Neural crest cell (in vitro differentiated cells): ENCODE measurements around the gene PDGFD. TPM values are rescaled to one million over a fixed set of nuclear protein-coding genes. Genes with fewer than 3 reads are reported as not detected.

ENCODE experiments used
- DNase-seq: peaks from one replicate; pipeline ENCODE4 v3.0.0; 2021; ENCODE audit warnings: low read depth, mixed read lengths, low spot score
- H3K27ac Mint-ChIP-seq: one replicate; pipeline ENCODE4 v1.8.0; 2021; ENCODE audit warnings: mild to moderate bottlenecking, mixed read lengths; ENCODE audit not compliant: unreplicated experiment
- H3K27me3 Mint-ChIP-seq: 2 replicates; pipeline ENCODE4 v1.8.0; 2021; ENCODE audit warnings: low read depth, mild to moderate bottlenecking, mixed read lengths
- H3K36me3 Mint-ChIP-seq: 2 replicates; pipeline ENCODE4 v1.8.0; 2021; ENCODE audit warnings: low read depth, mild to moderate bottlenecking, mixed read lengths
- H3K4me1 Mint-ChIP-seq: 2 replicates; pipeline ENCODE4 v1.8.0; 2021; ENCODE audit warnings: mixed read lengths
- H3K4me3 Mint-ChIP-seq: one replicate; pipeline ENCODE4 v1.8.0; 2021; ENCODE audit warnings: mild to moderate bottlenecking, mixed read lengths
- H3K9me3 Mint-ChIP-seq: 2 replicates; pipeline ENCODE4 v1.8.0; 2021; ENCODE audit warnings: mixed read lengths
- total RNA-seq: library from RNA; stranded (reverse); gene quantifications from 2 replicates; pipeline ENCODE4 v1.2.1, GENCODE V29; 2021
- TF ChIP-seq, protein P1 (sequence below): fragments of 200-600 bp; sonication (generic); conservative IDR thresholded peaks from 2 replicates; pipeline ENCODE4 v1.5.0; 2021; ENCODE audit warnings: antibody characterized with exemption, mild to moderate bottlenecking

Gene PDGFD
- total RNA-seq, 1 donor from 2014 or later, result 3.4 TPM

DNA sequence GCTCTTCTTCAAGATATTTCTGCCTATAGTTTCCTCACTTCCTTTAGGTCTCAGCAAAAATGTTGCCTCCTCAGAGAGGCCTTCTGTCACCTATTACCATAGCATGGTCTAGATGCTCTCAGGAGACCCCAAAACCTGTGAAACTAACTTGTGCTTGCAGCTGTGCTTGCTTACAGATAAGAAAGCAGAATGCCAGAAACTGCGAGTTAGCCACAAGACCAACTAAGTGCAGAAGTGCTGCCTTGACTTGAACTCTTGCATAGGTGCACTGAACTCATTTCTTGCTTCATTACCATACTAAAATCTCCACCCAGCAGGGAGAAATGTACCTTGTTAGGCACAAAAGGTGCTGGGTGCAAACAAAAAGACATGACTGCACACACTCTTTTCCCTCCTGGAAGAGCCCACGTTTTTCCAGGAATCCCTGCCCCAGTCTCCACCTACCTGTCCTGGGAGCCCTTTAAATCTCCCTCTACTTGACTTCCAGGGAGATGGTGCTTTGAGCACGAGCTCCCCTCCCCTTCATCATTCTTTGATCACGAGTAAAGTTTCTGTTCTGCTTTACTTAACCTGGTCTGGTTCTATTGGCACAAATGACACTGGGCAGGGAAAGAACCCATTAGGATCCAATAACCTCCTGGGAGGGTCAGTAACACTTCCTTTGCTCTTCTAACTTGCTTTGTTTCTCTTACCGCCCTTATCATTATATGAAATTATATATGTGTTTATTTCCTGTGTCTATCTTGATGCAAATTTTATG is 265.2 kb downstream of the PDGFD start:
- H3K4me1 Mint-ChIP-seq, result no peaks in the 10 kb centered on the region

DNA sequence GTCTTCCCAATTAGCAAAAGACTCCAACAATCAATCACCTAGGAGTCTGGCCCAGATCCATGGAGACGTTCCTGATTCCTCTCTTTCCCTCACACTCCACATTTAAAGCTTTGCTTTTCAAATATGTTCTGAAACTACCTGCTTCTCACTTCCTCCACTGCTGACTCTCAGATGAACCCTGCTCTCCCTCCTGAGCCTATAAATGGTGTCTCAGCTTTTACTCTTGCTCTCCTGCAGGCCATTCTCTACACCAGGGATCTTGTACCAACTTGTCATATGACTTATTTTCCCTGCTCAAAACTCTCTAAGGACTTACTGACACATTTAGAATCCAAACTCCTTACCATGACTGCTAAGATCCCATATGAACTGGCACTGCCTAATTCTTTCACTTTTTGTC is 265.9 kb downstream of the PDGFD start:
- no peaks in the 10 kb centered on the region for H3K27me3 Mint-ChIP-seq
- H3K4me1 Mint-ChIP-seq, result no peaks in the 10 kb centered on the region
- H3K27ac Mint-ChIP-seq, result no peak overlapping the region
- peaks cover 3% of the 10 kb centered on the region for H3K9me3 Mint-ChIP-seq
- no peak for DNase-seq
- TF ChIP-seq, protein P1, sequence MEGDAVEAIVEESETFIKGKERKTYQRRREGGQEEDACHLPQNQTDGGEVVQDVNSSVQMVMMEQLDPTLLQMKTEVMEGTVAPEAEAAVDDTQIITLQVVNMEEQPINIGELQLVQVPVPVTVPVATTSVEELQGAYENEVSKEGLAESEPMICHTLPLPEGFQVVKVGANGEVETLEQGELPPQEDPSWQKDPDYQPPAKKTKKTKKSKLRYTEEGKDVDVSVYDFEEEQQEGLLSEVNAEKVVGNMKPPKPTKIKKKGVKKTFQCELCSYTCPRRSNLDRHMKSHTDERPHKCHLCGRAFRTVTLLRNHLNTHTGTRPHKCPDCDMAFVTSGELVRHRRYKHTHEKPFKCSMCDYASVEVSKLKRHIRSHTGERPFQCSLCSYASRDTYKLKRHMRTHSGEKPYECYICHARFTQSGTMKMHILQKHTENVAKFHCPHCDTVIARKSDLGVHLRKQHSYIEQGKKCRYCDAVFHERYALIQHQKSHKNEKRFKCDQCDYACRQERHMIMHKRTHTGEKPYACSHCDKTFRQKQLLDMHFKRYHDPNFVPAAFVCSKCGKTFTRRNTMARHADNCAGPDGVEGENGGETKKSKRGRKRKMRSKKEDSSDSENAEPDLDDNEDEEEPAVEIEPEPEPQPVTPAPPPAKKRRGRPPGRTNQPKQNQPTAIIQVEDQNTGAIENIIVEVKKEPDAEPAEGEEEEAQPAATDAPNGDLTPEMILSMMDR, result no peak
- H3K36me3 Mint-ChIP-seq, result no peaks in the 10 kb centered on the region
- no peak overlapping the region for H3K4me3 Mint-ChIP-seq

More for the DNA sequence above, 265.2 kb downstream of the PDGFD start:
- DNase-seq, result no peak
- Mint-ChIP-seq H3K9me3 (peaks cover under 1% of the 10 kb centered on the region), H3K27ac (no peak overlapping the region), H3K4me3 (no peak overlapping the region), H3K36me3 (no peaks in the 10 kb centered on the region), H3K27me3 (no peaks in the 10 kb centered on the region)
- TF ChIP-seq, protein P1, result no peak

DNA sequence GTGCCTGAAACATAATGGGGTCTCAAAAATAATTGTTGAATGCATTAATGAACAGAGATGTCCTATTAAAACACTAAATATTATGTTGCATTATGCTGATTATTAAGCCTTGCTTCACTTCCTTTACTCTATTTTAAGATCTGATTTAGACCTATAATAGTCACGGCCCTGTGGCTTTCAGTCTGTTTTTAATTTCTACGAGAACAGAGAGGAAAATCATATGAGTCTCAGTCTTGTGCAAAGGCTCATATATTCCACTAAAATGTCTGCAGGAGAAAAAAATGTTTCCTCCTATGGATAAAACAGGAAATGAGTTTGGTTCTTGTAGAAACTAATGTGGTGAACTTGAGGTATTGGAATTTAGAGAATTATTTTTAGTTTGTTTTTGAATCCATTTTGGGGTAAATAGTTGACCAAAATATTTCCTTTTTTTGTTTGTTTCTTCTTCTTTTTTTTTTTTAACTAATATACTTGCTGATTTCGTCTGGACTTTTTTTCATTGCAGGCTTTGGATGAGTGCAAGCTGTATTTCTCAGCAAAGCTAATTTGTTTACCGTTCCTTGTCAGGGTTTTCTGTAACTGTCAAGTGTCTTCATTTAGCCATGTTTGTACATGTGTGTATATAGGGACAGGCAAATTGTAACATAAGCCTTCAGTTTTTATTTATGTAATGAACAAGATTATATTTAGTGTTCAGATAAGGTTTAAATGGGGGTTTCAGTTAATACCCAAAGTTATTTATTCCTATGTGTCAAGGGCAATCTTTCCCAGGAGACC is 266.6 kb downstream of the PDGFD start:
- no peak for DNase-seq
- Mint-ChIP-seq H3K27ac (no peak overlapping the region), H3K27me3 (no peaks in the 10 kb centered on the region), H3K36me3 (no peaks in the 10 kb centered on the region), H3K4me1 (no peaks in the 10 kb centered on the region), H3K9me3 (peaks cover 3% of the 10 kb centered on the region), H3K4me3 (no peak overlapping the region)
- TF ChIP-seq, protein P1, result no peak

DNA sequence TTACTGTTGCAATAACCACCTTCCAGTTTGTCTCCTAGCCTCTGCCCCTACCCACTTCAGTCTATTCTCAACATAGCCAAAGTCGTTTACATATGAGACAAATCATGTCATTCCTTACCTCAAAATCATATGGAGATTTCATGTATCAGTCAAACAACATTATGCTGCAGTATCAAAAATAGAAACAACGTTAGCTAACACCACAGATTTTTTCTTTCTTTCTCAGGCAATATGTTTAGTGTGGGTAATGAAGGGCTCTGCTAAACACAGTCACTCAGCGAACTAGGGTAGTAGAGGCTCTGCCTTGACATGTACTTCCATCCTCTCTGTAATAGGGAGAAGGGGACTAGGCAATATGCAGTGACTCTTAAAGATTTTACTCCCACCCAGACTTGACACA is 268.8 kb downstream of the PDGFD start:
- H3K27me3 Mint-ChIP-seq, result no peaks in the 10 kb centered on the region
- H3K27ac Mint-ChIP-seq, result no peak overlapping the region
- no peak overlapping the region for H3K4me3 Mint-ChIP-seq
- H3K9me3 Mint-ChIP-seq, result peaks cover 6% of the 10 kb centered on the region
- H3K36me3 Mint-ChIP-seq, result no peaks in the 10 kb centered on the region
- TF ChIP-seq, protein P1, result no peak
- no peak for DNase-seq
- no peaks in the 10 kb centered on the region for H3K4me1 Mint-ChIP-seq

DNA sequence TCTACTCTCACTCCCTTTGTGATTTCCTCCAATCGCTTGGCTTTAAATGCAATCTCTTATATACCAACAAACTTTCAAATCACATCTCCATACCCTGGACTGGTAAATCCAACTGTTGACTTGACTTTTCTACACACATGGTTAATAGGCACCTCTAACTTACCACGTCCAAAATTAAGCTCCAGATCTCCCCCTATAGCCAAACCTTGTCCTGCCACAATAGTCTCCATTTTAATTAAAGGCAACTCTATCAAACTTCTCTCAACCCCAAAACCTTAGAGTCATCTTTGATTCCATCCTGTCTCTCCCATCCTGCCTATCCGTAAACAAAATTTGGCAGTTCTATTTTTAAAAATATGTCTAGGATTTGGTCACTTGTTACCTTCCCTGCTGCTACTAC is 269.3 kb downstream of the PDGFD start:
- Mint-ChIP-seq H3K4me1 (no peaks in the 10 kb centered on the region), H3K27me3 (no peaks in the 10 kb centered on the region), H3K36me3 (no peaks in the 10 kb centered on the region), H3K9me3 (peaks cover 6% of the 10 kb centered on the region), H3K27ac (no peak overlapping the region), H3K4me3 (no peak overlapping the region)
- TF ChIP-seq, protein P1, result no peak
- DNase-seq, result no peak
